Measurements from ENCODE around the gene TACC2.

The TACC2 gene

GRCh38 chr10:122029499-122030199 lies 40.7 kb downstream of the TACC2 start:
- DNase-seq = no peak

DNA sequence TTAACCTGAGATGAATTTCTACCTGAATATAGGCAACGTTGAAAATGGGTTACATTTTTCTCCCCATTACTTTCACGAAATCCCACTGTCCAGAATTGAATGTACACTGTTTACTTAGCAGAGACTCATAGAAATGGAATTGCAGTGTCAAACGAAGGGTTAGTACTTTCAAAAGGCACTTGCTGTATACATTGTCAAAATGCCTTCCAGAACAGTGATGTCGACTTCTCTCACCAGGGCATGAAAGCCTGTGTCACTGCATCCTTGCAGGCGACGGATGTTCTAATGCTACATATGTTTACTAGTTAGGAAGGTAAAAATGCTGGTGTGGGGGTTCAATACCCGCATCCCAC lies 41.2 kb downstream of the TACC2 start:
- no peak for DNase-seq

DNA sequence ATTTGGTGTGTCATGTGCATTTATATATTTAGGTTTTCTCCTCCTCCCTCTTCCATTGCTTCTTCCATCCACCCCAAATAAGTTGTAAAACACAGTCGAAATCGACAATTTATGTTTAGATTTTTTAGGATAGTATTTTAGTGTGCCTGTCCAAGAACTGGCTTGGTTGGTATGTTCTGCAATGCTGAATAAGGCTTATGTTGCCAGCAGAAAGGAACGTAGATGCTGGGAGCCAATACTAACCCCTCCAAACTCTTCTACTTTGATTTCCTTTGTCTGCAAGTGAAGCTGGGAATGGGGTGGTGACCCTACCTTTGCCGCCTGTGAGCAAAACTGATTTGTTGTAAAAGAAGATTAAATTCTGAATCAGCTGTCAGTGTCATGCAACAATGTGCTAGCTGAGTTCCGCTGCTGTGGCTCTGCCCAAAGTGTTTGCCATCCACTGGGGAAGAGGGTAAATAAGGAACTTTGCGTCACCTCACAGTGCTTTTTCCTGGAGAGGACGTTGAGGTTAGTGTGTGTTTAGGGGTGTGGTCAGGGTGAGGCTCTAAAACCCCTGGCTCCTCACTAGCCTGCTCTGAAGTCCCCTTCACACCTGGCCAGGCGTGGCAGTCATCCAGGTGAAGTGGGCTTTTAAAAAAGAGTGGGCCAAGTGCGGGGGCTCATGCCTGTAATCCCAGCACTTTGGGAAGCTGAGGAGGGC lies 44.4 kb downstream of the TACC2 start:
- DNase-seq = no peak

GRCh38 chr10:122034149-122034756 lies 45.3 kb downstream of the TACC2 start:
- no peak for DNase-seq

- DNase-seq = no peak
These were observed 51.8 kb downstream of the TACC2 start for GRCh38 chr10:122040786-122041185.

DNA sequence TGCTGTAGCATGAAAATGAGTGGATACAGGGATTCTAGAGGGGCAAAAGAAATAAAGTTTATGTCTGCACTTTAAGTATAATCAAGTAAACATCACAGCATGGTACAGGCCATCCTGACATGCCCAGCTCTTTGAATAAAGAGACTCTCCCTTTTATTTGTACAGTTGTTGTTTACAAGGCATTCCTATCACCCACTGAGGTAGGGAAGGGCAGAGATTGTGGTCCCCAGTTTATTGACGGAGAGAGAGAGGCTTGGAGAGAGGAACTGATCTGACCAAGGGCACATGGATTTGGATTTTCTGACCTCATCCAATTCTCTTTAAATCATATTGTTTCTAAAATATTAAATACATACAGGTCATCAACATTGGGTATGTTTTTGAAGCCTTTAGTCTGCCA lies 53.9 kb downstream of the TACC2 start:
- no peak for DNase-seq

DNA sequence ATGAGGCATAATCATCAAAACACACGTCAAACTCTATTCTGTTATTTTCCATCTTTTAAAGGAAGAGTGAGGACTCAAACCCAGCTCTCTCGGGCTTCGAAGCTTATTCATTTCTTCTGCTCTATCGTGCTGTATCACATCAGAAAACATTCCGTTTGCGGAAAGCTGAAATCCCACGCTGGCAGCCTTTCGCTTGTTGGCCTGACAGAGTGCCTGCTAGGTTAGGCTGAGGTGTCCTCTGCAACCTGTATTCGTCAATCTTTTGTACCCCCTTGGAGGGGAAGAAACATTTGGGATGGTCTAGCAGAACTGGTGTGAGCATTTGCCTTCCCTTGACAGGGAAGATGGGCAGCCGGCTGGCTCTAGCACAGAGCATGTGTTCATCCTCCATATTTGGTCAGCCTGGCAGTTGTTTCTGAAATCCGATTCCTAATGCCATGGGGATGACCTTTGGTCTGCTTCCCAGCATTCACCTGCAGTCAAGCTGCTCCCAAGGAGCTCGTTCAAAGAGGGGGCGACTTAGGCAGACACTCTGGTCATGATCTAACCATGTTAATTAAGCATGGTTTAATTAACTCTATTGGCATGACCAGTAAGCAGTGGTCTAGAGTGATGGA lies 55.2 kb downstream of the TACC2 start:
- no peak for DNase-seq

DNA sequence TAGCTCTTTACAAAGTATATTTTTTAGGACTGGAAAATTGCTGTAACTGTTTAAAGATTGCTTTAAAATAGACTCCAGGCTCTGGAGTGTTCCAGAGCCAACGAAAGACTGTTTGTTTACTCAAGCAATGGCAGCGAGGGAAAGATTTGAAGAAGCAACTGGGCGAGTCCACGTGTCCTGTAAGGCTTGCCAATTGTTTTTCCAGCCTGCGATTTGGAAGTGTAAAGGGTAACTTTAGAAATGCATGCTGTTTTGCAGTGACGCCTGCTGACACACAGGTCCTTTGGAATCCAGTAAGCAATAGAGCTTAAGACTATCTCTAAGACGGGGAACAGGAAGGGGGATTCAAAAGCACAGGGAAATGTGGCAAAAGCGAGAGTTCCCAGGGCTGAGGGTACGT lies 55.8 kb downstream of the TACC2 start:
- no peak for DNase-seq

DNA sequence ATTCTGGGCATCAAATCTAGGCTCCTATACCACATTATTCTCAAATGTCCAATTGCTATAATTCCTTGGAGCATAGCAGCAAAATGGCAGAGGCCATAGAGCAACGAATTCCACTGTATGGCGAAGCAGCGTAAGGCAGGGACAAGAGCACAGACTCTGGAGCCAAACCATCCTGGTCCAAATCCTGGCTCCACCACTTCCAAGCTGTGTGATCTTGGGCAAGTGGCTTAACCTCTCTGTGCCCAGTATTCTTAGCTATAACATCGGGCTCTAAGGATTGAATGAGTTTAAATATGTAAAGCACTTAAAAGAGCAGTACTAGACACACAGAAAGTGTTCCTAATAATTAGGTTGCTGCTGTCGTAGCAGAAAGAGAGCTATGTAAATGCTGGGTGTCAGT lies 56.2 kb downstream of the TACC2 start:
- DNase-seq = no peak

- no peak for DNase-seq
These were observed 58.6 kb downstream of the TACC2 start for GRCh38 chr10:122047560-122047959.

GRCh38 chr10:122049076-122049475 lies 60.1 kb downstream of the TACC2 start:
- no peak for DNase-seq

DNA sequence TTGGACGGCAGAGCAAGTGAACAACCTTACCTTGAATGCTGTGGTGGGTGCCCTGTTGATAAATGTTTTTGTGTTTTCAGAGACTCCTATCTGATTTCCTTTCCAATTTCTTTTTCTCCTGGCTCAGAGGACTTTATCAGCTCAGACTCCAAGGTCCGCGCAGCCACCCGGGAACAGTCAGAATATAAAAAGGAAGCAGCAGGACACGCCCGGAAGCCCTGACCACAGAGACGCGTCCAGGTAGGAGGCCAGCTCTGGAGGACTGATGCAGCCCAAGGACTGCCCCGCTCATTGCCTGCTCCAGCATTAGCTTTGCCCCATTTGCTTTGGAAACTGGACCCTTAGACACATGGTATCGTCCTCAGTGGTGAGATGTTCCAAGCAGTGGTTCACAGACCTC lies 61.3 kb downstream of the TACC2 start:
- DNase-seq = no peak

GRCh38 chr10:122050811-122051210 lies 61.8 kb downstream of the TACC2 start:
- no peak for DNase-seq

DNA sequence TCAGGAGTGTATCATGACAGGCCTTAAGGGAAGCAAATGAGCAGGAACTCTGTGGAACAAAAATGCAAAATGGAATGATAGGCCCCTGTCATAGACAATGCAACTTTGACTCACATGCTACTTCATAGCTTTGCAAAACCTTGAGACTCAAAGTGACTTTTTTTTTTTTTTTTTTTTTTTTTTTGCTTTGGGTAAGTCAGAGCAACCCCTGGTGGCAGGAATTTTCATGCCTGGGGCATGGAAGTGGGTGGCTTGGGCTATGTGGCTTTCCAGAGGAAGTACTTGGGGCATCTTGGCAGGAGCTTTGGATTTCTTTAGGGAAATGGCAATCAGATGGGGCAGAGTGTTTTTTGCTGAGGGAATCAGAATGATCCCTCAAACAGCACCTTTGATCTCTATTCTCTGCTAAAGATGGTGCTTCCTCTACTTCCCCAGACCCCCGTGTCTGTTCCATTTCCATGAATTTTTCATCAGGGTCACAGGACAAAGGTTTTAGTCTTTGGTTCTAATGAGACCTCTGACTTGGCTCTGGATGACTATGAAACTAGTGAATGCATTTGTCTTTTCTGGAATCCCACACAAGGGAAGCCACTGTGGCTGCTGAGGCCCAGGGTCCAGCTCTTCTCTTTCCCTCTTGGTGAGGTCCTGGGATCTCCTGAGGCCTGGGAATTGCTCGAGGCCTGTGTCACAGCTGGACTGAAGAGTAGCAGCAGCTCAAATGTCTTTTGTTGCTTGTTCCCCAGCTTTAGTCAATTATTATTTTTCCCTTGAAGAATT lies 62.8 kb downstream of the TACC2 start:
- no peak for DNase-seq

DNA sequence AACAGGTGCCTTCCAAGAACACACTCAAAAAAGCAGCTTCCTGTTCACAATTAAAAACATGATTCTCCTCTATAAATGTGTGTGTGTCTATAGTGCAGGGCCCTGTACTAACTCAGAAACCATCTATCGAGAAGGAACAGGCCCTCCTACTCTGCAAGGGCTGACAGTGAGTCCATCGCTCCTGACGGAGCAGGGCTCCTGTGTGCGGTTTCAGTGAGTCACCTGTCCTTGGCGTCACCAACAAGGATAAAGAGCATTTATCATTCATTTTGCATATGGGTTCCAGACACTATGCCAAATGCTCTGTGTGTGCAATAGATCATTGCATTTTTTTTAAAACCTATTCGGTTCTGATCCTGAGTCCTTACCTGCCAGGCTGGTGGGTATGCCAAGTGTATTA lies 63.7 kb downstream of the TACC2 start:
- no peak for DNase-seq

- no peak for DNase-seq
These were observed 64.4 kb downstream of the TACC2 start for GRCh38 chr10:122053314-122053713.

DNA sequence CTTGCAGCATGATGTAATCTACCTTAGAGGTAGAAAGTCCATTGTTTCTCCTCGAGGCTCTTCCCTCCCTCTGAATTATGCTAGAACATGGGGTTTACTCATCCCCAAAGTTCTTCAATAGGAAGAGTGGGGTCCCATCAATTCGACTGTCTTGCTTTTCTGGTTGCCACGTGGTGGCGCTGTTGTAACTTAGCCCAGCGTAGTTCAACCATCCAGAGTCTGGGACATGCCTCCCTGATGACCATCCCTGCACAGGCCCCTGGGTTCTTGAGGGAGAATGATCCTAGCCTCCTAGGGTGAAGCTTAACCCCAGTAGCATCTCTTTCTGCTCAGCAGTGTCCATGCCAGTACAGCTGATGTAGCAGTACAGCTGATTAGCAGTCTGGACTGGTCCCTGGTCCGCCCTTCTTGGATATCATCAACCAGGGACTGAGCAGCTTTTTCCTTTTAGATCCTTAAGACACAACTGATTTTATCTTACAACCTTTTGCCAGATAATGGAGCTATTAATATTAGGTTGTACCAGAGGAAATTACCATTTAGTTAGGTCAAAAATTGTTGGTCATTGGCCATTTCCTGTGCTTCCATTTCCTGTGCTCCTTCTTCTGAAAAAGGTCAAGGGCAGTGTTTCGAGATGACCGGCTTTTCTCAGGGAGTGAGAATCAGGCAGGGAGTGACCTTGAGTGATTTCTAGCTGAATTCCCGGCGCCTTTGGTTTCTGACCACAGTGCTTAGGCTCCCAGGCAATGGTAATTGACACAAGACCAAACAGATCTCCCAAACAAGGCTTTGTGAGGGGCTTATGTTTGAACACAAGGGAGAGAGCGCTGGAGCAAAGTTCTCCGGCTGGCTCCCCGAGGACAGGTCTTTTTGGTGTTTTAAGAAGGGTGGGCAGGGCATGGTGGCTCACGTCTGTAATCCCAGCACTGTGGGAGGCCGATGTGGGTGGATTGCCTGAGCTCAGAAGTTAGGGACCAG lies 65.4 kb downstream of the TACC2 start:
- DNase-seq = no peak

DNA sequence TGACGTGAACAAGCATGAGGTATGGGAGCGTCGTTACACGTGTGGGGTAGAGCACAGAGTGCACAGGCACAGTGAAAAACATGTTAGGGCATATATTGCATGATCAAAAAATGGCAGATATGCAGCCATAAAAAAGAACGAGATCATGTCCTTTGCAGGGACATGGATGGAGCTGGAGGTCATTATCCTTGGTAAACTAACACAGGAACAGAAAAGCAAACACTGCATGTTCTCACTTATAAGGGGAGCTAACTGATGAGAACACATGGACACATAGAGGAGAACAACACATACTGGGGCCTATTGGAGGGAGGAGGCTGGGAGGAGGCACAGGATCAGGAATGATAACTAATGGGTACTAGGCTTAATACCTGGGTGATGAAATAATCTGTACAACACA lies 66.3 kb downstream of the TACC2 start:
- no peak for DNase-seq

GRCh38 chr10:122056431-122057094 lies 67.6 kb downstream of the TACC2 start:
- DNase-seq = no peak

GRCh38 chr10:122057841-122058413 lies 69.0 kb downstream of the TACC2 start:
- DNase-seq = no peak

DNA sequence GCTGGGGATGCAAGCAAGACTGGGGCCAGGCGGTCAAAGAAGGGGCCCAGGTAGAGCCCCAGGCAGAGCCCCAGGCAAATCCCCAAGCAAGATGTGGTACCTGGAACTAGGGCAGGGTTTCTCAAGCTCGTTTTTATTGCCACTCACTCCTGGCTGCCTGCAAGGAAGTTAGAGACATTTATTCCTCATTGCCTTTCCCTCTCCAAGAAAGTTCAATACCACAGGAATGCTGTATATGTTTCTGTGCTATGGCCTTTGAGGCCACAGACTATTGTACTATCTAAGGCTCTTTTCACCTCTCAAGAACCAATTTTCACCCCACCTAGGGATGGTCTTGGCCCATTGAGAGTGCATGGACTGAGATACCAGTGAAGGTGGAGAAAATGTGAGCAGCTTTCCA lies 71.3 kb downstream of the TACC2 start:
- DNase-seq = no peak

Measured in activated CD4-positive, alpha-beta T cell treated with anti-CD3 and anti-CD28 coated beads for 1 hour (primary cell).